NCI-H2029 treated with DMSO at 0.1 percent for 48 hours (cell line): Measurements from ENCODE around the gene CCDC197.

Experiments
- DNase-seq: peaks from one replicate; lab custom pipeline; 2025; lab: John Stamatoyannopoulos, UW

CCDC197 gene

DNA sequence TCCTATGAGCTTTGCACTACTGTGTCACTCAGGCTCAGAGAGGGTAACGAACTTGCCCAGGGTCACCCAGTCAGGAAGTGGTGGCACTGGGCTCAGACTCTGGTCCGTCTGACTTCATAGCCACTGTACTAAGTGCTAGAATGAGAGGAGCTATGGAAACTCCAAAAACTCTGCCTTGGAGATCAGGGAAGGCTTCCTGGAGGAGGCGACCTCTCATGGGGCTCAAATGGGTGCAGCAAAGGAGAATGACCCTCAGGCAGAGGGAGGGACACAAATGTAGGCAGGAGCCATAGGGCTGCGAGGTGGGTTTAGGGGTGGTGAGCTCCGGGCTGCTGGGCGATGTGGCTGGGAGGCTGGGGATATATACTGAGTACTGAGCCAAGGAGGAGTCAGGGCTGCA, 3.2 kb downstream of the CCDC197 start:
- no peak for DNase-seq

- DNase-seq = no peak
Measured at GRCh38 chr14:94001016-94001415, 3.9 kb downstream of the CCDC197 start.

DNA sequence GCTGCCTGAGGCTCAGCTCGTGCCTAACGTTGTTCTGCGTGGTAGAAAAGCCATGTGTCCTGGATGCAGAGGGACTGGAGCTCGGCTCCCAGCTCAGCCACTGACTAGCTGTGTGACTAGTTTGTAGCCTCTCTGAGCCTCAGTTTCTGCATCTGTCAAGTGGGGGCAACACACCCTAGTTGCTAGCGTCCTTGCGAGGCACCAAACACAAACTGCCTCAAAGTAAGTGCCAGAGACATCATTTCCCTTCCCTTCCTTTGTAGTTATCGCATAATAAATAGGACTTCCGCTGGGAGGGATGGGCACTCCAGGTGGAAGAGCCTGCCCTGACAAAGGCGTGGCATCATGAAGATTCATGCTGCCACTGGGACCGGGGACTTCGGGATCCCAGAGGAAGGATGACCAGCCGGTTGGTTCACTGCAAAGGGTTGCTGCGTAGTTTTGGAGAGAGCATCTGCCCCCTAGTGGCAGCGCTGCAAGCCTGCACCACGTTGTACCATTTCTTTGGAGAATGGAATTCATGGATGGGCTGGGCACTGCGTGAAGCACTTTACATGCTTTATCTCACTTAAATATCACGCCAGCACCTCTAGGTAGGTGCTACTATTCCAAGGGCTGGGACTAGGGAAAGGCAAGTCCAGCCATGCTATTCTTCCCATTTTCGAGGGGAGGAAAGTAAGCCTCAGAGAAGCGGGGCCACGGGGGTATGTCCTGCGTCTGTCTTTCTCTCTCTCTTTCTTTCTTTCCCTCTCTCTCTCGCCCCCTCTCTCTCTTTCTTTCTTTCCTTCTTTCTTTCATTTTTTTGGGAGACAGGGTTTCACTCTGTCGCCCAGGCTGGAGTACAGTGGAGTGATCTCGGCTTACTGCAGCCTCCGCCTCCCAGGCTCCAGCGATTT, 4.6 kb downstream of the CCDC197 start:
- DNase-seq = peak; percentile 7

GRCh38 chr14:94003397-94003796, 6.3 kb downstream of the CCDC197 start:
- DNase-seq = no peak

DNA sequence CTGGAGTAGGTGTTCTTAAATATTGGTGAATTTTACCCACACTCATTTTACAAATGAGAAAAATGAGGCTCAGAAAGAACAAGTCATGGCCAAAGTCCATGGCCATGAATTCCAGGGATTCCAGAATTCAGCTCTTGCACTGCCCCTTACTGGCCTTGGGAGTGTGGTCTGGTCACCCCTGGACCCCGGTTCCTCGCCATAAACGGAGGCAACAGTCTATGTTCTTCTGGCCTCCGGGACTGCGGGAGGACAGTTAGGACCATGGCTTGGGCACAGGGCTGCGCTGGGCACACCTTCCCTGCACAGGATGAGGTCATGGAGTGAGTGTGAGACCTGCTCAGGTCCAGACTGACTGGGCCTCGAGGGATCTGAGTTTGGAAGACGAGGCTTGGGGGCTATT, 6.9 kb downstream of the CCDC197 start:
- DNase-seq = no peak

- DNase-seq = no peak
Measured at GRCh38 chr14:94005324-94006073, 8.4 kb downstream of the CCDC197 start.

GRCh38 chr14:94008234-94008633, 11.1 kb downstream of the CCDC197 start:
- DNase-seq = no peak

DNA sequence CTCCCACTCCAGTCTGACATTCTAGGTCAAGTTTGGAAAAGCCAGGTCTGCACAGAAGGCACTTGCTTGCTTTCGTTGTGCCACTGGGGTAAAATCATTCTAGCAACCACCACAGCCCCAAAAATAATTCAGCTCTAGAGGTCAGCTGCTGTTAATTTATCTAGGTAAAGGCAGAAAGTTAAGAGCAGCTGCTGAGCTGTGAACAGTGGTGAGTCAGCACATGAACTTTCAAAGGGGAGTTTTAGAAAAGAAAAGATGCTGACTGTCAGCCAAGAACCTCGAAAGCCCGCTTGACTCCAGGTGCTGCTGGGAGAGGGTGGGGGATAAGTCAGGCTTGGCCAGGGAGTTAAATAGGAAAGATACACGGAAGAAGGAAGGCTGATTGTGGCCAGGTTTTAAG, 12.7 kb downstream of the CCDC197 start:
- DNase-seq = no peak

DNA sequence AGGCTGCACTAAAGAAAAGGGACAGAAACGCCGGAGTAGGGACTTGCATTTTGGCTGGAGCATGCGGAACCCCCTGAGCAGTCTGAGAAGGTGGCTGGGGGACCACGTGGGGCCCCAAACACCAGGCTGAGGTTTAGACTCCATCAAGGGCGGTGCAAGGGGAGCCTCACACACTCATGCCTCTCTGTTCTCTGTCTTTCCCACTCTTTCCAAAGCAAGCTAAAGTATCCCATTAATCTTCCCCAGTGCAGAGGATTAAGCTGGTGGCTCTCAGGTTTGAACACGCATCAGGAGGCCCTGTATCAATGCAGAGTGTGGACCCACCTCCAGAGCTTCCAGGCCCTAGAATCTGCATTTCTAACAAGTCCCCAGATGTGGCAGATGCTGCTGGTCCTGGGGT, 13.5 kb downstream of the CCDC197 start:
- DNase-seq = no peak

DNA sequence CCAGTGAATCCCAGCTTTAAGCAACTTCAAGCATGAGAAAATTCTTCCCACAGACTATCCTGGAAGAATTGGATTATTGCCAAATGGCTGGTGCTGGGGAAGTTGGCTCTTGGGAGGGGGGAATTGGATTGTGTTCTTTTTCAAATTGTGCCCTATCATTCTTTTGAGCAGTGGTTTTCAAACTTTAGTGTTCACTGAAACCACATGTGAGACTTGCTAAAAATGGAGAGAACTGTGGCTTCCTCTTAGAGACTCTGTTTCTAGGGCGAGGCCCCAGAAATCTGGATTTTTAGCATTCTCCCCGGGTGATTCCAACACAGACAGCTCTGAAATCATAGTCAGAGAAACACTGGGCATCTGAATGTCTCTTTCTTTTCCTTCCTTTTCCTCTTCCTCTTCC, 14.7 kb downstream of the CCDC197 start:
- no peak for DNase-seq

DNA sequence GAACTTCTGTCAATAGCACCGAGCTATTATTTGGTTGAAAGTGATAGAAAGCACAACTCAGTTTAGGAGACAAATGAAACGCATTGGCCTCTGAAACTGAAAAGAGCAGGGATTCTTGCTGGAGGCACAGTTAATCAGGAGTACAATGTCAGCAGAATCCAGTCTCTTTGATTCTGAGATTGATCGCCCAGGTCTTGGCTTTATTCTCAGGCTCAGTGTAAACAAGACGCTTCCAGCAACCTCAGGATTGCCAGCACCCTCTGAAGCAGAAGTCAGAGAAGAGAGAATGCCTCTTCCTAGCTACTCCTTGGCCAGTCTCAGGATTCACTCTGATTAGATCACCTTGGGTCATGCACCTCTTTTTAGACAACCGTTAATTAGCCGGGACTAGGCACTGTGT, 17.3 kb downstream of the CCDC197 start:
- DNase-seq = no peak

DNA sequence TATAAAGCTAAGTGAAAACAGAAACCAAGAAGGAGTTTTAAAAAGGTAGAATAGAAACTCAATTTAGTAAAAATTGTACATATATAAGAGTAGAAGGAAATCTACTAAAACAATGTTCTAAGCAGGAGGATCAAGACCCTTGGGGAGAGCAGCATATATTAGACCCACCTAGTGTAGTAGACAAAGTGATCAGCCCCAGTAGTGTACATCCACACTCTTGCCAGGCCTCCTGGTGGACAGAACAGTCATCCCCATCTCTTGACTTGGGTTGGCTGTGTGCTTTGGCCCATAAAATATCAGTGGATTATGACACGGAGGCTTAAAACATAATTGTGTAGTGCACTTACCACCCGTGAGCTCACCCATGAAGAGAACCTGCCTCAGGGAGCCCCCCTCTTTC, 18.1 kb downstream of the CCDC197 start:
- DNase-seq = no peak

DNA sequence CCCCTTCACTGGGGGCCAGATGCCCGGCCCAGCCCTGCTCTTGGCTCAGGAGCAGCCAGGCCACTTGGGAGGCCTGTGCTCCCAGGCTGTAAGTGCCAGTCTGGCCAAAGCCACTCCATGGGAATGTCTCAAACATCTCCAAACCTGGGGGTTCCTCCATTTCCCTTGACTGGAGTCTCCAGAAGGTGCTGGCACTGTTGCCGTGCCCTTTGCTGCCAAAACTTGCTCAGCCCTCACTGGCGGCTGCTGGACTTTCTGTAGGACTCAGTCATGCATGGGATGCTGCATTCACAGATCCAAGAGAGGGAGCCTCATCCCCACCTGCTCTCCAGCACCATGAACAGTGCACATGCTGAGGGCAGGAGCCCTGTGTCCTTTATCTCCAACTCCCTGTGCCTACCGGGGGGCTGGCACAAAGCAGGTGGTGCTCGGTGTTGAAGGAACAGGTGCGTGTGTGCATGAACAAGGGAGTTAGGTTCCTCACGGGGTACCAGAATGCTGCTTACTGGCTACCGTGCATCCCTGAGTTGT, 19.4 kb downstream of the CCDC197 start:
- no peak for DNase-seq

DNA sequence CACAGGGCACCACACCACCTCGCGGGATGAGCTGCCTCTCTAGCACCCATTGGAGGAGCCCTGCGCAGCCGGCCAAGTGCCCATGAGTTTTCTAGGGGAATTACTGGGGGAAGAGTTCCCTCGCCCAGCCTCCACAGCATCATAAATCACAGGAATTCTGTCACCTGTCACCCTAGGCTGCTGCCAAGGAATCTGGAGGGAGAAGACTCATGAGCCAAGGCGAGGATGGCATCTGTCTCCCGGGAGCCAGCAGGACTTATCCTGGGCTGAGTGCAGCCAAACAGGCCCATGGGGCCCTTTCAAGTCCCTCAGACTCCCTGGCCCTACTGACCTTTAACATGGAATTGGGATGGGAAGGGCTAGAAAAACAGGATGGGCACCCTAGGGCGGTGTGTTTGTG, 21.2 kb downstream of the CCDC197 start:
- DNase-seq = no peak

GRCh38 chr14:94019329-94019728, 22.2 kb downstream of the CCDC197 start:
- no peak for DNase-seq

GRCh38 chr14:94020267-94020666, 23.2 kb downstream of the CCDC197 start:
- no peak for DNase-seq

DNA sequence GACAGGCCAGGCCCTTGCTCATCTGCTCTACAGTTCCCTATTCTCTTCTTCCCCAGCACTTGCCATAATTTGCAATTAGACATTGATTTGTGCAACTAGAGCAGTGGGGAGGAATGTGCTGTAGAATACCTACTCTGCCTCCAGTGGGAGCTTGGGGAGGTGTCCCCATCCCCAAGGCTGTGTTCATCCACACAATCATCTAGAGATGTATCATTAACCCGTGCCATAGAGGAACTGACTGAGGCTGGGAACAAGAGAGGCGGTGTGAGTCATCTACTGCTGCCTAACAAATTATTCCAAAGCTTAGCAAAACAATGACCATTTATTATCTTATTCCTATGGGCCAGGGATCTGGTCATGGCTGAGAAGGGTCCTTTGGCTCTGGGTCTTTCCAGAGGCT, 23.9 kb downstream of the CCDC197 start:
- no peak for DNase-seq

DNA sequence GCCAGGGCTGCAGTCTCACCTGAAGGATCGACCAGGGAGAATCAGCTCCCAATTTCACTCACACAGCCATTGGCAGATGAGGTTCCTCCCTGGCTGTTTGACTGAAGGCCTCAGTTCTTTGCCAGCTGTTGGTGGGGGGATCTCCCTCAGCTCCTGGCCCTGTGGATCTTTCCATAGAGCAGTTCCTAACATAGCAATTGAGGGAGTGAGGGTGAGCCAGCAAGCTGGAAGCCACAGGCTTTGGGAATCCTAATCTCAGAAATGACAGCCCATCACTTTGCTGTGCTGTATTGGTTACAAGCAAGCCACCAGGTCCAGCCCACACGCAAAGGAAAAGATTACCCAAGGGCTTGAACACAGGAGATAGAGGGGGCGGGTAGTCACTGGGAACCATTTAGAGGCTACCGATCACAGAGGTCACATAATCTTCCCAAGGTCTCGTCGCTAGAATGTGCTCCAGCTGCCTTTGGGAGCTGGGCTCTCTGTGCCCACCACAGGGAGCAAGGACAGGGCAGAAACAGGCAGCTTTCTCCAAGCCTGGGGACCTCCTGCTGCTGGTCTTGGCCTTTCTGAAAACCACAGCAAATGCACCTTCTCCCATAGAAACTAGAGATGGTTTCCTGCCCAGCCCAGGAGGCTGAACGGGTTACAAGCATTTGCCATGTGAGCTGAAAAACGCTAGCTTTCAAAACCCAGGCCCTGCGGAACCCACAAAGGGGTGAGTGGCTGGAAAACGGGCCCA, 24.5 kb downstream of the CCDC197 start:
- DNase-seq = no peak

DNA sequence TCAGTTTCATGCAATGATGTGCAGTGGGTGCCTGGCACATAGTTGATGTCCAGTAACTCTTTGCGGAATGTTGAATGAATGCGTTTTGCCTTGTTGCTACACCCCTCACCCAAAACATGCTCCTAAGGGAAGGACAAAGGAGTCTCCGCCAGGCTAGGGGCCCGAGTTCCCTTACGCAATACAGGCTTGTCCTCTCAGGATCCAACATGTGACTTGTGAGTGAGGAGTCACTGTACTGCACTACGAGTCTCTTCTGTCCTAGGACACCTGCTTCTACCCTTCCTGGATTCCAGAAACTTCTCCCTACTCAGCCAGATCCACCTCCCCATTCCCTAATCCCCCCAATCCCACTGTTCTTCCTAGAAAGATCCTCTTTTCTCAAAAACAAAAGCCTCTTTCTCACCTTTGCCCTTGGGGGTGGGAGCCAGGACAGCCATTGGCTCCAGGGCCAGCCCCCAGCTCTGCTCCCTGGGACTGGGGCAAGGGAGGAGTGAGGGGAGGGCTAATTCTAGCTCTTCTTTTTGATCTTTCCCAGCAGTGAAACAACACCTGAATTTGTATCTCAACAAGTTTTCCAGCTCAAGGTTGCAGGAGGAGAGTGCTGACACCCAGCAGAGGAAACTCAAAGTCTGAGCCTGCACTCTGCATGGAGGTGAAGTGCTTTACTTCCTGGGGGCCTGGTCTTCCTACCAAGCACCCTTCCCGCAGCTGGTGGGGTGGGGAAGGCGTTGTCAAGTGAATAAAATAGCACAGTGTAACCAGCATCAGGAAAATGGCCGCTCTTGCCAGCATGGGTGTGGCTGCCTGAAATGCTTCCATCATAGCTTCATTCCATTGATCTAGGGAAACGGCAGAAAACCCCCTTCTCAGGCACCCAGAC, 25.7 kb downstream of the CCDC197 start:
- DNase-seq = no peak

DNA sequence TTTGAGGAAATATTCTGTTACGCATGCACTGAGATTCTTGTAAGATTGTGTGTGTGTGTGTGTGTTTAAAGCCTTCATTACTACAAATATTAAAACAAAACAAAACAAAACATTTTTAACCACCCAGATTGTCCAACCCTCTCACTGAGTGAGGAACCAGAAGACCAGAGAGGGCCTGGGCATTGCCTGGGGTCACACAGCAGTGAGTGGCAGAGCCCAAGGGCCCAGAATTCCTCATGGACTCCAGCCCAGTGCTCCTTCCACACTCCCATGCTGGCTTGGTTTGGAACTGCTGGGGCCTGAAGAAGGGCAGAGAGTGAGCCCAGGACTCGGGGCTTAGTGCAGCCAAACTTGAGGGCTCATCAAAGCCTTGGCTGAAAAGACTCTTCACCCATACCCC, 27.4 kb downstream of the CCDC197 start:
- no peak for DNase-seq

DNA sequence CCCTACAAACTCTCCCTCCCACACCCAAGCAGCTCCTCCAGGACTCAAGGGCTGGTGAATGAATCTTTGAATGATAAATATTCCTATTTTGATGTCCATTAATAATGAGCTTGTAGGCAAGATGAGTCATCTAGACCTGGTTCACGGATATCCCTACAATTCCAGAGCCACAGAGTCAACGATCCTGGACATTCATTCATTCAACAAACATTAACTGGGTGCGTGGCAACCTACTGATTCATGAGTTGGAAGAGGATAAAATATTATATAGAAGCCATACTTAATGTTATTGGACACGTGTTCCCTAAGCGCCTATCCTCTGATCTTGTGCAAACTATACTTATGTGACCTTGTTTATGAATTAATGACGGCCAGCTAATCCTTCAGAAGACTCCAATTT, 28.6 kb downstream of the CCDC197 start:
- no peak for DNase-seq
